GM18951 (cell line): ENCODE results near the gene PDSS2.

Source experiments
- POLR2A ChIP-seq: IDR thresholded peaks from 4 replicates; pipeline ENCODE4 v1.6.1; 2011; ENCODE audit warnings: mild to moderate bottlenecking; ENCODE audit not compliant: insufficient read length, insufficient read depth; ENCODE audit errors: extremely low read depth
- in situ Hi-C: fragments of 300-500 bp; cut with MboI; formaldehyde crosslinking; loops from one replicate; pipeline ENCODE4 v1.12.0; 2022; ENCODE audit warnings: low sequenced_read_pairs, mixed read lengths, inconsistent platforms; ENCODE audit not compliant: unreplicated experiment

The PDSS2 gene

DNA sequence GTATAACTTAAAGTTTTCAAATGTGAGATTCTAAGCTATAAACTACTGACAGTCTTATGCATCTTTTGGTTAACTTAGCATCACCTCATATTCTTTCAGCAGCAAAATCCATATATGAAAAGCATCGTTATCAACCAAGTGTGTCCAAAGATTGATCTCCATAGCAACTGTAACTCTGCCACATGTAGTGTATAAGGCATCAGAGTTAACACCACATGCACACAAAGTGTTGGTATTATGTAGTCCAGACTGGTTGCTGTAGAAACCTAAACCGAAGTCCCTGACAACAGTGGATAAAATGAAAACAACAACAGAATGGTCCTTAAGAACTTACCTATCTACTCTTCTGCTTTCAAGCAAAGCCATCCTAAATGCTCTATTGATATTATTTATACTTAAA is 39.6 kb downstream of the PDSS2 start:
- no peak for TF ChIP-seq POLR2A
- in situ Hi-C loops: no loop called here

DNA sequence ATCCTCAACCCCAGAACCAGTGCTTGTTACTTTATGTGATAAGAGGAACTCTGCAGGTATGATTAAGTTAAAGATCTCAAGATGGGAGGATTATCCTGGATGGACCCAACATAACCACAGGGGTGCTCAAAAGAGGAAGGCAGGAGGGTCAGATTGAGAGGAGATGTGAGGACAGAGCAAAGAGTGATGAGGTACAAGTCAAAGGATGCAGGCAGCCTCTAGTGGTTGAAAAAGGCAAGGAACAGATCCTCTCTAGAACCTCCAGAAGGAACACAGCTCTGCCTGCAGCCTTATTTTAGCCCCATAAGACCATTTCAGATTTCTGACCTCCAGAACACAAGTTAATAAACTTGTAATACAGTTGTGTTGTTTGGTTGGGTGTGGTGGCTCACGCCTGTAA is 41.2 kb downstream of the PDSS2 start:
- in situ Hi-C loops: no loop called here

DNA sequence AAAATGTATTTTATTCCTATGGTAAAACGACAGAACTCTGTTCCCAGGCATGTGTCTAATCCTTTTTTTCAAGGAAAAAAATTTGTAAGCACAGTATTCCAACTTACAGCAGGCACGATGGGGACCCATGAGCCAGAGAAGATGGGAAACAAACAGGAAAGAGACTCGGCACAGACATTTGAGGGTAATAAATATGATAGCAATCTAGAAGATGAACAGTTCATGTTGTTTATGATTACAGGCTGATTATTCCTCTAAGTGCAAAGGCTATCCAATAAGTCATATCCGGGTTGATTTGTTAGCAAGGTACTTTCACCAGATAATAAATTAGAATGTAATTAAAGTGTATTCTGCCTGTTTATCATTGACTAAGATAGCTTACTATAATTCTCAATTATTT is 43.2 kb downstream of the PDSS2 start:
- TF ChIP-seq POLR2A: no peak
- in situ Hi-C loops: no loop called here

More for the DNA sequence above, 41.2 kb downstream of the PDSS2 start:
- no peak for TF ChIP-seq POLR2A

GRCh38 chr6:107413966-107414645 is 45.3 kb downstream of the PDSS2 start:
- in situ Hi-C loops: no loop called here
- TF ChIP-seq POLR2A: no peak

- in situ Hi-C loops: no loop called here
- no peak for TF ChIP-seq POLR2A
Measured at GRCh38 chr6:107411161-107411560, 48.2 kb downstream of the PDSS2 start.

- no peak for TF ChIP-seq POLR2A
- in situ Hi-C loops: no loop called here
Measured at GRCh38 chr6:107409942-107410341, 49.4 kb downstream of the PDSS2 start.

DNA sequence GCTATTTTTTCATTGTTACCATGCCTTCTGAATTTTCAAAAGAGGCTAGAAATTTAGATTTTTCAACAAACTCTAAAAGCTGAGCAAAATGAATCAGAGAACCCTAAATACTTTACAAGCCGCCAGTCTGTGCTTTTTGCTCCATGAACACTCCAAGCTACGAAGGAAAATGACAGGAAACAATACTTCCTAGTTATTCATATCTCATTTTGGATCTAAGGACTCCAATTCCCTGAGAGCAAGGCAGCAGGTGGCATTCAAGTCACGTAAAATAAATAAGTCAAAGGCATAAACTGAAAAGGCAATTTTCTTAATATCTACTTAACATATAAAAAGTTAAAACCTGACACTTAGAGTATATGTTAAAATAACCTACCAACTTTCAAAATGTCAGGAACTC is 50.6 kb downstream of the PDSS2 start:
- no peak for TF ChIP-seq POLR2A
- in situ Hi-C loops: no loop called here

DNA sequence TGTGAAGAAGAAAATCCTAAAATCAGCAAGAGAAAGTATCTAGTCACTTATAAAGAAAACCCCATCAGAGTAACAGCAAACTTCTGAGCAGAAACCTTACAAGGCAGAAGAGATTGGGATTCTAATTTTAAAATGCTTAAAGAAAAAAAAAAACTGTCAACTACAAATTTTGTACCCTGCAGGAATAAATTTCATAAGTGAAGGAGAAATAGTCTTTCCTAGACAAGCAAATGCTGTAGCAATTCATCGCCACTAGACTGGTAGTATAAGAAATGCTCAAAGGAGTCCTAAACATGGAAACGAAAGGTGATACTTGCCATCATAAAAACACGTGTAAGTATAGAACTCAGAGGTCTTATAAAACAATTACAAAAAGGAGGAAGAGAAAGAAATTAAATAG is 54.4 kb downstream of the PDSS2 start:
- in situ Hi-C loops: no loop called here
- TF ChIP-seq POLR2A: no peak

- in situ Hi-C loops: no loop called here
- no peak for TF ChIP-seq POLR2A
Measured at GRCh38 chr6:107402533-107402932, 56.8 kb downstream of the PDSS2 start.

- no peak for TF ChIP-seq POLR2A
- in situ Hi-C loops: no loop called here
Measured at GRCh38 chr6:107401573-107401972, 57.8 kb downstream of the PDSS2 start.

DNA sequence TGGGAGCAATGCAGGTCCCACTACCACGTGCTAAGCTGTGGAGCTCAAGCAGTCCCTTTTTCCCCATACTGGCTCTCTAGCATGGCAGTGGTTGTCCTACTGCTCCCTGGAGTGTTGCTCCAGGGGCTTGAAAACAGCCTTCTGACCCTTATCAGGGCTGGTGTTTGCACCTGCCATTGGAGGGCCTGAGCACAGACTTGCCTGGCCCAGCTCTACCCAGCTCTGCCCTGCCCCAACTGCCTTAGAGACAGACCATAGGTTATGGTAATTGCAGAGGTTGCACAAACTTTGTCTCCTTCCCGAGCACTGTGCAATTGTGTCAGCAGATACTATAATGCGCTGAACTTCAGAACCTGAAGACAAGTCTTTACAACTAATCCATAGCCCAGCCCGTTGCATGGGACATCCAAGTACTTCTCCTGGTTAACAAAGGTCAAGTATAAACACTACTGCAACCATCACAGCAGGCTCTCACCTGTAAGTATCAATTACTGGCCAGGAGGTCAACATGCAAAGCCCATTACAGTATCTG is 58.7 kb downstream of the PDSS2 start:
- no peak for TF ChIP-seq POLR2A
- in situ Hi-C loops: no loop called here

DNA sequence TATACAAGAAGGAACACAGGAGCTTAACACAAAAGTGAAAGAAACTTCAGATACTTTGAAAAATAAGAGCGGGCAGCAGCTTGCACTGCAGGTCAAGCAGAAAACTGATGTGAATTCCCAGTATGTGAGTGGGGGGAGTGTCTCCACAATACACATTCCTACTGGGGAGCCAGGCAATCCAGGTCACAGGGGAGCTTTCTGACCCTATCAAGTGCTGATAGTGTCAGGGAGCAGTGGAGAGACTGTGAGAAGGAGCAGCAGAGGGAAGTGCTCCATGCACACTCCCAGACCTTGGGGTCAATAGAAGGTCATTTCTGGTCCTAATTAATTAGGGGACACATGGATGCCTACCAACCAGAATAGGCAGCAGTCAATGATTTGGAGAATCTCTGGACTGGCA is 59.4 kb downstream of the PDSS2 start:
- TF ChIP-seq POLR2A: no peak
- in situ Hi-C loops: no loop called here

- in situ Hi-C loops: no loop called here
- TF ChIP-seq POLR2A: no peak
Measured at GRCh38 chr6:107398001-107398400, 61.4 kb downstream of the PDSS2 start.

DNA sequence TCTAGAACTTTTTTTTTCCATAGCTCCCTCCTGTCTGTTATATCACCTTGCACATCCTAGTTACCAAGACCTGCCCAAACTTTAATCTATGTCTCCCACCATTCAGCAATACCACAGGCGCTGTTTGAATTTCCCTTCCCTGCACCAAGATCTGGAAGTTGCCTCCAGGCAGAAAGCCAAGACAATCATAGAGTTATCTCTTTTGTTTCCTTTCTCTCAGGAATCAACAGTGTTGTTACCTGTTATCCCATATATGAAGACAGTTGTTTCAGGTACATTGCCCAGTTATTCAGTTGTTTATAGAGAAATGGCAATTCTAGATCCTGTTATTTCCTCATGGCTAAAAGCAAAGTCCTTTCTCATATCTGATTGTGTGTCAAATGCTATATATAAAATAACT is 63.2 kb downstream of the PDSS2 start:
- in situ Hi-C loops: no loop called here
- no peak for TF ChIP-seq POLR2A
